ENCODE results near the gene KCTD10.

The KCTD10 gene

GRCh38 chr12:109502332-109502731, 25.2 kb upstream of the KCTD10 start:
- peaks cover 10% of the 10 kb centered on the region for H3K36me3 Mint-ChIP-seq
- no peaks in the 10 kb centered on the region for H3K27me3 Mint-ChIP-seq
- H3K27ac Mint-ChIP-seq, result no peak overlapping the region
- no peak overlapping the region for H3K4me3 Mint-ChIP-seq
- no peaks in the 10 kb centered on the region for H3K9me3 Mint-ChIP-seq (ENCODE audit: low read depth)
- no peaks in the 10 kb centered on the region for H3K4me1 Mint-ChIP-seq (ENCODE audit: low read depth)

GRCh38 chr12:109501299-109501698, 24.2 kb upstream of the KCTD10 start:
- Mint-ChIP-seq H3K9me3 (ENCODE audit: low read depth) (no peaks in the 10 kb centered on the region), H3K36me3 (peaks cover 10% of the 10 kb centered on the region), H3K4me1 (ENCODE audit: low read depth) (no peaks in the 10 kb centered on the region), H3K4me3 (no peak overlapping the region), H3K27me3 (no peaks in the 10 kb centered on the region), H3K27ac (no peak overlapping the region)

- no peak overlapping the region for H3K27ac Mint-ChIP-seq
- H3K4me1 Mint-ChIP-seq (ENCODE audit: low read depth), result no peaks in the 10 kb centered on the region
- no peak overlapping the region for H3K4me3 Mint-ChIP-seq
- peaks cover 15% of the 10 kb centered on the region for H3K36me3 Mint-ChIP-seq
- no peaks in the 10 kb centered on the region for H3K9me3 Mint-ChIP-seq (ENCODE audit: low read depth)
- H3K27me3 Mint-ChIP-seq, result no peaks in the 10 kb centered on the region
Observed at GRCh38 chr12:109500406-109501185, 23.5 kb upstream of the KCTD10 start.

- peak overlapping the region; percentile 19 for H3K27ac Mint-ChIP-seq
- no peaks in the 10 kb centered on the region for H3K9me3 Mint-ChIP-seq (ENCODE audit: low read depth)
- H3K4me3 Mint-ChIP-seq, result no peak overlapping the region
- H3K4me1 Mint-ChIP-seq (ENCODE audit: low read depth), result no peaks in the 10 kb centered on the region
- H3K27me3 Mint-ChIP-seq, result no peaks in the 10 kb centered on the region
- H3K36me3 Mint-ChIP-seq, result peaks cover 15% of the 10 kb centered on the region
Observed at GRCh38 chr12:109497675-109498074, 20.6 kb upstream of the KCTD10 start.

- Mint-ChIP-seq H3K4me3 (no peak overlapping the region), H3K27ac (no peak overlapping the region), H3K4me1 (ENCODE audit: low read depth) (no peaks in the 10 kb centered on the region), H3K36me3 (peaks cover 15% of the 10 kb centered on the region), H3K9me3 (ENCODE audit: low read depth) (no peaks in the 10 kb centered on the region), H3K27me3 (no peaks in the 10 kb centered on the region)
Observed at GRCh38 chr12:109496306-109496705, 19.2 kb upstream of the KCTD10 start.

GRCh38 chr12:109495012-109495411, 17.9 kb upstream of the KCTD10 start:
- Mint-ChIP-seq H3K4me3 (no peak overlapping the region), H3K27ac (no peak overlapping the region), H3K9me3 (ENCODE audit: low read depth) (no peaks in the 10 kb centered on the region), H3K36me3 (peaks cover 15% of the 10 kb centered on the region), H3K4me1 (ENCODE audit: low read depth) (no peaks in the 10 kb centered on the region), H3K27me3 (no peaks in the 10 kb centered on the region)

- Mint-ChIP-seq H3K27ac (no peak overlapping the region), H3K27me3 (no peaks in the 10 kb centered on the region), H3K9me3 (ENCODE audit: low read depth) (no peaks in the 10 kb centered on the region), H3K36me3 (peaks cover 15% of the 10 kb centered on the region), H3K4me3 (no peak overlapping the region), H3K4me1 (ENCODE audit: low read depth) (no peaks in the 10 kb centered on the region)
Observed at GRCh38 chr12:109494348-109494881, 17.3 kb upstream of the KCTD10 start.

GRCh38 chr12:109493938-109494337, 16.8 kb upstream of the KCTD10 start:
- Mint-ChIP-seq H3K27me3 (no peaks in the 10 kb centered on the region), H3K27ac (no peak overlapping the region), H3K36me3 (peaks cover 19% of the 10 kb centered on the region), H3K4me3 (no peak overlapping the region), H3K4me1 (ENCODE audit: low read depth) (no peaks in the 10 kb centered on the region), H3K9me3 (ENCODE audit: low read depth) (no peaks in the 10 kb centered on the region)

GRCh38 chr12:109493090-109493489, 16.0 kb upstream of the KCTD10 start:
- peaks cover 20% of the 10 kb centered on the region for H3K36me3 Mint-ChIP-seq
- no peak overlapping the region for H3K27ac Mint-ChIP-seq
- H3K9me3 Mint-ChIP-seq (ENCODE audit: low read depth), result no peaks in the 10 kb centered on the region
- H3K4me1 Mint-ChIP-seq (ENCODE audit: low read depth), result no peaks in the 10 kb centered on the region
- no peak overlapping the region for H3K4me3 Mint-ChIP-seq
- no peaks in the 10 kb centered on the region for H3K27me3 Mint-ChIP-seq

- Mint-ChIP-seq H3K4me3 (no peak overlapping the region), H3K36me3 (peaks cover 14% of the 10 kb centered on the region), H3K9me3 (ENCODE audit: low read depth) (no peaks in the 10 kb centered on the region)
Observed at GRCh38 chr12:109492371-109492770, 15.3 kb upstream of the KCTD10 start.

GRCh38 chr12:109491671-109492070, 14.6 kb upstream of the KCTD10 start:
- no peaks in the 10 kb centered on the region for H3K9me3 Mint-ChIP-seq (ENCODE audit: low read depth)
- H3K36me3 Mint-ChIP-seq, result peaks cover 13% of the 10 kb centered on the region
- H3K27ac Mint-ChIP-seq, result no peak overlapping the region
- no peak overlapping the region for H3K4me3 Mint-ChIP-seq
- H3K4me1 Mint-ChIP-seq (ENCODE audit: low read depth), result no peaks in the 10 kb centered on the region
- H3K27me3 Mint-ChIP-seq, result no peaks in the 10 kb centered on the region

More at GRCh38 chr12:109492371-109492770, 15.3 kb upstream of the KCTD10 start:
- no peaks in the 10 kb centered on the region for H3K27me3 Mint-ChIP-seq
- H3K4me1 Mint-ChIP-seq (ENCODE audit: low read depth), result no peaks in the 10 kb centered on the region
- no peak overlapping the region for H3K27ac Mint-ChIP-seq

GRCh38 chr12:109489955-109490565, 13.0 kb upstream of the KCTD10 start:
- peaks cover 5% of the 10 kb centered on the region for H3K36me3 Mint-ChIP-seq
- H3K9me3 Mint-ChIP-seq (ENCODE audit: low read depth), result no peaks in the 10 kb centered on the region
- H3K4me3 Mint-ChIP-seq, result no peak overlapping the region

GRCh38 chr12:109489016-109489954, 12.2 kb upstream of the KCTD10 start:
- Mint-ChIP-seq H3K27me3 (no peaks in the 10 kb centered on the region), H3K27ac (no peak overlapping the region), H3K9me3 (ENCODE audit: low read depth) (no peaks in the 10 kb centered on the region), H3K4me3 (no peak overlapping the region), H3K4me1 (ENCODE audit: low read depth) (no peaks in the 10 kb centered on the region), H3K36me3 (peaks cover 6% of the 10 kb centered on the region)

More at GRCh38 chr12:109489955-109490565, 13.0 kb upstream of the KCTD10 start:
- Mint-ChIP-seq H3K27me3 (no peaks in the 10 kb centered on the region), H3K4me1 (ENCODE audit: low read depth) (no peaks in the 10 kb centered on the region), H3K27ac (no peak overlapping the region)

GRCh38 chr12:109488051-109488665, 11.1 kb upstream of the KCTD10 start:
- no peaks in the 10 kb centered on the region for H3K27me3 Mint-ChIP-seq
- H3K27ac Mint-ChIP-seq, result no peak overlapping the region
- H3K4me3 Mint-ChIP-seq, result no peak overlapping the region
- H3K36me3 Mint-ChIP-seq, result peaks cover 6% of the 10 kb centered on the region
- no peaks in the 10 kb centered on the region for H3K9me3 Mint-ChIP-seq (ENCODE audit: low read depth)
- no peaks in the 10 kb centered on the region for H3K4me1 Mint-ChIP-seq (ENCODE audit: low read depth)
